KMS-11 (cell line): ENCODE results near the gene ST8SIA2.

Experiments used
- H2AFZ ChIP-seq: fragments of 200-600 bp; sonication (generic); 2 replicates; pipeline ENCODE4 v1.6.1; 2016; ENCODE audit warnings: antibody characterized with exemption, mixed run types, low read depth
- H3K27ac ChIP-seq: fragments of 200-600 bp; sonication (generic); 2 replicates; pipeline ENCODE4 v1.6.1; 2016; ENCODE audit warnings: mild to moderate bottlenecking, mixed run types
- H3K27me3 ChIP-seq: fragments of 200-600 bp; sonication (generic); 2 replicates; pipeline ENCODE4 v1.6.1; 2017; ENCODE audit warnings: mild to moderate bottlenecking, low read depth, mixed run types, moderate library complexity; ENCODE audit not compliant: insufficient read depth
- H3K36me3 ChIP-seq: fragments of 200-600 bp; sonication (generic); 2 replicates; pipeline ENCODE4 v1.6.1; 2017; ENCODE audit warnings: mild to moderate bottlenecking, mixed run types; ENCODE audit not compliant: insufficient read depth
- H3K4me1 ChIP-seq: fragments of 200-600 bp; sonication (generic); 2 replicates; pipeline ENCODE4 v1.6.1; 2016; ENCODE audit warnings: mild to moderate bottlenecking, low read depth, mixed run types; ENCODE audit not compliant: poor library complexity, severe bottlenecking
- H3K4me2 ChIP-seq: fragments of 200-600 bp; sonication (generic); 2 replicates; pipeline ENCODE4 v1.7.0; 2016; ENCODE audit warnings: mild to moderate bottlenecking, mixed run types
- H3K4me3 ChIP-seq: fragments of 200-600 bp; sonication (generic); IDR thresholded peaks from 2 replicates; pipeline ENCODE4 v1.6.1; 2017; ENCODE audit warnings: low read depth, low read length, mixed read lengths; ENCODE audit not compliant: insufficient read depth
- H3K79me2 ChIP-seq: fragments of 200-600 bp; sonication (generic); 2 replicates; pipeline ENCODE4 v1.6.1; 2016; ENCODE audit warnings: low read depth, mixed run types; ENCODE audit not compliant: insufficient read depth
- H3K9ac ChIP-seq: fragments of 200-600 bp; sonication (generic); 2 replicates; pipeline ENCODE4 v1.6.1; 2016; ENCODE audit warnings: mild to moderate bottlenecking, mixed run types
- H4K20me1 ChIP-seq: fragments of 200-600 bp; sonication (generic); 2 replicates; pipeline ENCODE4 v1.6.1; 2016; ENCODE audit warnings: mild to moderate bottlenecking, mixed run types; ENCODE audit not compliant: insufficient read depth
- CTCF ChIP-seq: fragments of 200-600 bp; sonication (generic); conservative IDR thresholded peaks from 2 replicates; pipeline ENCODE4 v1.6.1; 2017; ENCODE audit warnings: low read depth, mild to moderate bottlenecking, antibody characterized with exemption, low read length, moderate library complexity, mixed read lengths

The ST8SIA2 gene

GRCh38 chr15:92399271-92399950 lies 5.7 kb downstream of the ST8SIA2 start:
- Histone ChIP-seq H3K4me2 (no peak overlapping the region), H3K9ac (no peak overlapping the region), H2AFZ (no peak overlapping the region), H3K27ac (no peak overlapping the region), H3K27me3 (no peaks in the 10 kb centered on the region), H3K4me3 (no peak overlapping the region), H4K20me1 (0 out of 2 replicates have a peak, but pooled peaks cover 3% of the 10 kb centered on the region), H3K4me1 (peaks cover 10% of the 10 kb centered on the region), H3K79me2 (peaks cover 96% of the 10 kb centered on the region), H3K36me3 (no peaks in the 10 kb centered on the region)
- TF ChIP-seq CTCF, result no peak

GRCh38 chr15:92400573-92400972 lies 6.9 kb downstream of the ST8SIA2 start:
- H3K4me3 ChIP-seq, result no peak overlapping the region

GRCh38 chr15:92400980-92401787 lies 7.5 kb downstream of the ST8SIA2 start:
- Histone ChIP-seq H3K36me3 (no peaks in the 10 kb centered on the region), H3K27ac (no peak overlapping the region), H3K27me3 (no peaks in the 10 kb centered on the region), H3K9ac (no peak overlapping the region), H3K79me2 (peaks cover 93% of the 10 kb centered on the region), H2AFZ (no peak overlapping the region), H3K4me3 (no peak overlapping the region), H3K4me2 (no peak overlapping the region), H3K4me1 (peaks cover 14% of the 10 kb centered on the region), H4K20me1 (0 out of 2 replicates have a peak, but pooled peaks cover 3% of the 10 kb centered on the region)
- no peak for TF ChIP-seq CTCF

More at GRCh38 chr15:92400573-92400972, 6.9 kb downstream of the ST8SIA2 start:
- no peak overlapping the region for H3K4me2 ChIP-seq
- H2AFZ ChIP-seq, result no peak overlapping the region
- peaks cover 14% of the 10 kb centered on the region for H3K4me1 ChIP-seq
- H4K20me1 ChIP-seq, result 0 out of 2 replicates have a peak, but pooled peaks cover 3% of the 10 kb centered on the region
- no peaks in the 10 kb centered on the region for H3K27me3 ChIP-seq
- no peak overlapping the region for H3K27ac ChIP-seq
- H3K79me2 ChIP-seq, result peaks cover 93% of the 10 kb centered on the region
- no peak for TF ChIP-seq CTCF
- no peaks in the 10 kb centered on the region for H3K36me3 ChIP-seq
- no peak overlapping the region for H3K9ac ChIP-seq

- Histone ChIP-seq H3K4me3 (no peak overlapping the region), H3K27ac (no peak overlapping the region), H3K4me2 (no peak overlapping the region), H2AFZ (no peak overlapping the region), H3K36me3 (no peaks in the 10 kb centered on the region; the same call in 1 of the 2 replicates), H3K9ac (no peak overlapping the region), H3K79me2 (peaks cover 93% of the 10 kb centered on the region), H4K20me1 (no peaks in the 10 kb centered on the region), H3K27me3 (no peaks in the 10 kb centered on the region), H3K4me1 (peaks cover 5% of the 10 kb centered on the region)
- no peak for TF ChIP-seq CTCF
Measured at GRCh38 chr15:92402751-92403150, 9.1 kb downstream of the ST8SIA2 start.
